ENCODE data around the gene NFIA. TPM values are rescaled to one million over a fixed set of nuclear protein-coding genes. Genes with fewer than 3 reads are reported as not detected.

Gene NFIA
- polyA plus RNA-seq: 9.6 TPM
- long read RNA-seq, donor 1: 0 reads
- long read RNA-seq, donor 2, partial matches to known transcripts: 0 of 3 reads
- long read RNA-seq, donor 2, other reads (novel, unspliced or antisense): 0 of 3 reads
- long read RNA-seq, donor 3: 0 reads
- long read RNA-seq, donor 4: 0 reads
- long read RNA-seq, donor 5, full-length matches to known transcripts: 2 of 2 reads
- long read RNA-seq, donor 5, partial matches to known transcripts: 0 of 2 reads
- long read RNA-seq, donor 5, other reads (novel, unspliced or antisense): 0 of 2 reads
- long read RNA-seq, donor 6, full-length matches to known transcripts: 1 of 1 reads
- long read RNA-seq, donor 6, partial matches to known transcripts: 0 of 1 reads
- long read RNA-seq, donor 6, other reads (novel, unspliced or antisense): 0 of 1 reads
- long read RNA-seq, donor 7, full-length matches to known transcripts: 3 of 3 reads
- long read RNA-seq, donor 7, partial matches to known transcripts: 0 of 3 reads
- long read RNA-seq, donor 7, other reads (novel, unspliced or antisense): 0 of 3 reads
- long read RNA-seq, donor 8, full-length matches to known transcripts: 1 of 1 reads
- long read RNA-seq, donor 8, partial matches to known transcripts: 0 of 1 reads
- long read RNA-seq, donor 8, other reads (novel, unspliced or antisense): 0 of 1 reads
- long read RNA-seq, donor 9, full-length matches to known transcripts: 2 of 9 reads
- long read RNA-seq, donor 9, partial matches to known transcripts: 7 of 9 reads
- long read RNA-seq, donor 9, other reads (novel, unspliced or antisense): 0 of 9 reads
- long read RNA-seq, donor 10, full-length matches to known transcripts: 4 of 4 reads
- long read RNA-seq, donor 10, partial matches to known transcripts: 0 of 4 reads
- long read RNA-seq, donor 10, other reads (novel, unspliced or antisense): 0 of 4 reads
- long read RNA-seq, donor 11, full-length matches to known transcripts: 1 of 1 reads
- long read RNA-seq, donor 11, partial matches to known transcripts: 0 of 1 reads
- long read RNA-seq, donor 11, other reads (novel, unspliced or antisense): 0 of 1 reads

DNA sequence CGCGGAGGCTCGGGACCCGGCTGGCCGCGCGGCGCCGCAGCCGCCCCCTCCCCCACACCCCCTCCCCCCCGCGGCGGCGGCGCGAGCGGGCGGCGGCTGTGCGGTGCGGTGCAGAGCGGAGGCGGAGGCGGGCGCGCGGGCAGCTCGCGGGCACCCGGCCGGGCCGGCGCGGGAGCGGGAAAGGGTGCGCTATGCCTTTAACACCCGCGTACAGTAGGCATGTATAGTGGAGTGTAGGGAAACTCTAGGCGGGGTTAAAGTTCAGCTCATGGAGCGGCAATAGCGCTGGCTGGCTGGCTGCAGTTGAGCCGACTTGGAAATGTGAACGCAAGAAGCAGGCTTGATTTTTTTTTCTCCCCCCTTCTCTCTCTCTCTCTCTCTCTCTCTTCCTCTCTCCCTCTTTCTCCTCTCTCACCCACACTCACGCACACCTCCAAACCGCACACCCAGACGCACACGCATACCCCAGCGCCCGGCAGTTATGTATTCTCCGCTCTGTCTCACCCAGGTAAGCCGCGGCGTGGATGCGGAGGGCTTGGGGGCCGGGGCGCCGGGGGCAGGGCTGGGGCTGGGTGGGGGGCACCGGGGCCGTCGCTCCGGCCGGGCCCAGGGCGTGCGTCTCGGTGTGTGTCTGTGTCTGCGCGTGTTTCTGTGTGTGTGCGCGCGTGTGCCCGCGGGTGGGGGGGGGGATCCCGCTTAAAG lies at the start of gene NFIA:
Gene NFIA (plus strand): TSS at position 251 of the 702 bp plus-strand sequence.
- 0% methylated on average over 1 of the region's 73 CpGs for WGBS (ENCODE audit: insufficient coverage, low lambda C conversion rate)
- Histone ChIP-seq H3K27ac (ENCODE audit: low read length) (peak within 1 kb of the TSS; percentile 68), H3K4me3 (ENCODE audit: low read length) (peak within 1 kb of the TSS; percentile 83), H3K9me3 (ENCODE audit: control insufficient read depth, low read depth, low read length) (no peaks in the 10 kb centered on the region), H3K4me1 (ENCODE audit: control insufficient read depth, insufficient read depth, low read length) (peaks cover 27% of the 10 kb centered on the region), H3K36me3 (ENCODE audit: control insufficient read depth, insufficient read depth, low read length) (no peaks in the 10 kb centered on the region), H3K27me3 (ENCODE audit: control insufficient read depth, insufficient read depth, low read length) (no peaks in the 10 kb centered on the region)
- peak; percentile 63 to 88 for DNase-seq

DNA sequence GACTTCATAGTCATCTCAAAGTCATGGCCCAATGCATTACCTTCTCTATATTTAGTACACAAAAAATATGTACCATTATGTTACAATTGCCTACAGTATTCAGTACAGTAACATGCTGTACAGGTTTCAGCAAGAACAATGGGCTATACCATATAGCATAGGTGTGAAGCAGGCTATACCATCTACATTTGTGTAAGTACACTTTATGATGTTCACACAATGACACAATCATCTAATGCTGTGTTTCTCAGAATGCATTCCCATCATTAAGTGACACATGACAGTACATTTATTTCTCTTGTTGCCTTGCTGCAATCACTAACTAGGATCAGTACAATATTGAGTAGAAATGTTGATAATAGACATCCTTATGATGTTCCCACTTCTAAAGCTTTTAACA lies 46.5 kb upstream of the NFIA start:
- H3K4me3 ChIP-seq (ENCODE audit: low read length): no peak overlapping the region
- H3K36me3 ChIP-seq (ENCODE audit: control insufficient read depth, insufficient read depth, low read length): no peaks in the 10 kb centered on the region
- no peaks in the 10 kb centered on the region for H3K9me3 ChIP-seq (ENCODE audit: control insufficient read depth, low read depth, low read length)
- H3K27ac ChIP-seq (ENCODE audit: low read length): no peak overlapping the region
- H3K27me3 ChIP-seq (ENCODE audit: control insufficient read depth, insufficient read depth, low read length): no peaks in the 10 kb centered on the region
- no peak for DNase-seq
- no peaks in the 10 kb centered on the region for H3K4me1 ChIP-seq (ENCODE audit: control insufficient read depth, insufficient read depth, low read length)

DNA sequence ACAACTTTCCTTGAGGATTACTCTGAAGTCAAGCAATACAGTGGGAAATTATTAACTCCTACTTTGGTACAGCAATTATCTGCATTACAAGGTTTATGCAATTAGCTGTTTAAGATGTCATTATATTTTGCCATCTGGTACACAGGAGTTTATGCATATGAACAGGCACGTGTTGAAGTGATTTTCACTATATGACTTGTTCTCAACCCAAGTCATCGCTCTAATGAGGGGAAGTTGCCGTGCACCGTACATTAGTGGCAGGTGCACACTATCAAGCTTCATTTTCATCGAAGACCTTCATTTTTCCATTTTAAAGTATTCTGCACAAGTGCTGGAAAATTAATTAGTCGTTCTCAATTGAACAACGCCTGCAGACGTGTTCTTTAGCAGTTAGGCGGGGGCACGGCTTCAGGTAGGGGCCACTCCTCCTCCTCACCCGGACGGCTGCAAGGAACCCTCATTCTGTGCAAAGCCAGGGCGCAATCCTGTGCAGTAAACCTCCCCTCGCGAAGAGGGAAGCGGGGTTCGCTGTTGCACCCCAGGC lies 39.8 kb upstream of the NFIA start:
- peak overlapping the region; percentile 60 for H3K4me3 ChIP-seq (ENCODE audit: low read length)

DNA sequence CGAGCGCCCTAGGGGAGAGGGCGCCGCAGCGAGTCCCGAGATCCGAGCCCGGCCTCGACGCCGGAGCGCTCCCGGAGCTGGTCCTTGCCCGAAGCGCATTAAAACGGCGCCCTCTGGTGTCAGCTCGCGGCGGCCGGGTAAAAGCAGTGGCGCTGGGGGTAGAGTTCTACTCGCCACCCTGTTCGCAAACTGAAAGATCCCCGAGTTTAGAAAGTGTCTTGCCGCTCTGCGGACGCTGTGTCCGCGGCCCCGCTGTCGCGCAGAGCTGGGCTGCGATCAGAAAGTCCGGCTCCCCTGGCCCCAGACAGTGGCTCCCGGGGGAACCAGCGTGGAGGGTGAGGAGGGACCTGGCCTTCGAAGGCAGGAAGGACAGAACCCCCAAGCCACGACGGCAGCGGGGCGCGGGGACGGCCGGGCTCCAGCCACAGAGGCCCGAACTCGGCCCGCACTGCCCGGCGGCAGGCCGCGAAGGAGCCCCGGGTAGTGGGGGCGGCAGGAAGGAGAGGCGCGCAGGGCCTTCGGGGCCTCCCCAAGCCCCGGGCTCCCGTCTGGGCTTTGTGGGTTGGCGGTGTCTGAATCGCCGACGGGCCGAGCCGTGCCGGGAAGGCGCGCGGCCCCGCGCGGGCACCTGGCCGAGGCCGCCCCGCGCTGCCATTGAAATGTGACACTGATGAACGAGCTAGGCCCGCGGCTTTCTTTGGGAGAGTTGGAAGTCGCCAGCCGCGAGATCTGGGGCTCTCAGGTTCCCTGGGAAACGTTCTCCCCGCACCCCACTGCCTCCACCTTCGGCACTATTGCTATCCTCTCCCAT lies 39.1 kb upstream of the NFIA start:
- H3K27ac ChIP-seq (ENCODE audit: low read length): no peak overlapping the region
- no peaks in the 10 kb centered on the region for H3K36me3 ChIP-seq (ENCODE audit: control insufficient read depth, insufficient read depth, low read length)
- peaks cover 9% of the 10 kb centered on the region for H3K27me3 ChIP-seq (ENCODE audit: control insufficient read depth, insufficient read depth, low read length)
- peak overlapping the region; percentile 60 for H3K4me3 ChIP-seq (ENCODE audit: low read length)
- no CpG with 5 or more reads among the region's 85 CpGs for WGBS (ENCODE audit: insufficient coverage, low lambda C conversion rate)
- H3K9me3 ChIP-seq (ENCODE audit: control insufficient read depth, low read depth, low read length): no peaks in the 10 kb centered on the region
- peak; percentile 73 to 86 for DNase-seq
- H3K4me1 ChIP-seq (ENCODE audit: control insufficient read depth, insufficient read depth, low read length): peaks cover 6% of the 10 kb centered on the region

More for the DNA sequence above, 39.8 kb upstream of the NFIA start:
- Histone ChIP-seq H3K4me1 (ENCODE audit: control insufficient read depth, insufficient read depth, low read length) (peaks cover 6% of the 10 kb centered on the region), H3K27ac (ENCODE audit: low read length) (no peak overlapping the region), H3K9me3 (ENCODE audit: control insufficient read depth, low read depth, low read length) (no peaks in the 10 kb centered on the region), H3K27me3 (ENCODE audit: control insufficient read depth, insufficient read depth, low read length) (peaks cover 9% of the 10 kb centered on the region), H3K36me3 (ENCODE audit: control insufficient read depth, insufficient read depth, low read length) (no peaks in the 10 kb centered on the region)
- DNase-seq: no peak
- no CpG with 5 or more reads among the region's 17 CpGs for WGBS (ENCODE audit: insufficient coverage, low lambda C conversion rate)

DNA sequence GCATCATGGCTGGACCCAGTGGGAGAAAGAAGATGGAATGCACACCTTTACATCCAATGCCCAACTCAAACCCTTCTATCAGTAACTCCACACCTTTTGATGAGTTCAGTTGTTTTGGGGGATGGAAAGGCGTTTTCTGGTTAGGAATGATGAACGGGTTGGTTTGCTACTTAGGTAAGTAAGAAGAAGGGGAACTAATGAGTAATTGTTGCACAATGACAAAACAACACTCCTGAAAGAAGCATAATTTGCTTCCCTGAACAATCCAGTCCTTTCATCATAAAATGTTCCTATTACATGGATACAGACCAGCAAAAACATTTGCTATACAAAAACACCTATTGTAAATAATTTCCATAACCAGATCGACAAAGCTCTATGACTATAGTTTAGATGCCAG lies 35.9 kb upstream of the NFIA start:
- H3K27ac ChIP-seq (ENCODE audit: low read length): no peak overlapping the region
- DNase-seq: no peak
- peaks cover 9% of the 10 kb centered on the region for H3K4me1 ChIP-seq (ENCODE audit: control insufficient read depth, insufficient read depth, low read length)
- H3K9me3 ChIP-seq (ENCODE audit: control insufficient read depth, low read depth, low read length): no peaks in the 10 kb centered on the region
- peaks cover 18% of the 10 kb centered on the region for H3K27me3 ChIP-seq (ENCODE audit: control insufficient read depth, insufficient read depth, low read length)
- no peak overlapping the region for H3K4me3 ChIP-seq (ENCODE audit: low read length)
- WGBS (ENCODE audit: insufficient coverage, low lambda C conversion rate): 100% methylated on average over 1 of the region's 3 CpGs
- no peaks in the 10 kb centered on the region for H3K36me3 ChIP-seq (ENCODE audit: control insufficient read depth, insufficient read depth, low read length)

DNA sequence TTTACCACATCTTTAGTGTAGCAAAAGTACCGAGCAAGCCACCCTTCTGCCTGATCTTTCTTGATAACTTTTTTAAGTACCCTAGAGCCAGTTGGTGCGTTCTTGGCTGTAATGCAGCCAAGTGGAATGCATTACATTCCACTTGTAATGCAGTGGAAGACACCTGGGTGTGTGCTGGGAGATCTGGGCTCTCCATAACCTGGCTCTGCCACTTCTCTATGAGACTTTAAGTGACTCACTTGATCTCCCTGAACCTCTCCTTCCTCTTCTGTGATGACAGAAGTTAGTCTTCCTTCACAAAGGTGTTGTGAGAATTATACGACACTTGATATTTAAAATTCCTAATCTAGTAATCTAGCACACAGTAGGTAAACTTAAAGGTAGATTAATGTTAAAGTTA lies 35.3 kb upstream of the NFIA start:
- Histone ChIP-seq H3K27me3 (ENCODE audit: control insufficient read depth, insufficient read depth, low read length) (peaks cover 24% of the 10 kb centered on the region), H3K36me3 (ENCODE audit: control insufficient read depth, insufficient read depth, low read length) (no peaks in the 10 kb centered on the region), H3K27ac (ENCODE audit: low read length) (no peak overlapping the region), H3K4me3 (ENCODE audit: low read length) (no peak overlapping the region), H3K4me1 (ENCODE audit: control insufficient read depth, insufficient read depth, low read length) (peaks cover 9% of the 10 kb centered on the region), H3K9me3 (ENCODE audit: control insufficient read depth, low read depth, low read length) (no peaks in the 10 kb centered on the region)
- DNase-seq: no peak
- WGBS (ENCODE audit: insufficient coverage, low lambda C conversion rate): 100% methylated on average over 1 of the region's 3 CpGs

DNA sequence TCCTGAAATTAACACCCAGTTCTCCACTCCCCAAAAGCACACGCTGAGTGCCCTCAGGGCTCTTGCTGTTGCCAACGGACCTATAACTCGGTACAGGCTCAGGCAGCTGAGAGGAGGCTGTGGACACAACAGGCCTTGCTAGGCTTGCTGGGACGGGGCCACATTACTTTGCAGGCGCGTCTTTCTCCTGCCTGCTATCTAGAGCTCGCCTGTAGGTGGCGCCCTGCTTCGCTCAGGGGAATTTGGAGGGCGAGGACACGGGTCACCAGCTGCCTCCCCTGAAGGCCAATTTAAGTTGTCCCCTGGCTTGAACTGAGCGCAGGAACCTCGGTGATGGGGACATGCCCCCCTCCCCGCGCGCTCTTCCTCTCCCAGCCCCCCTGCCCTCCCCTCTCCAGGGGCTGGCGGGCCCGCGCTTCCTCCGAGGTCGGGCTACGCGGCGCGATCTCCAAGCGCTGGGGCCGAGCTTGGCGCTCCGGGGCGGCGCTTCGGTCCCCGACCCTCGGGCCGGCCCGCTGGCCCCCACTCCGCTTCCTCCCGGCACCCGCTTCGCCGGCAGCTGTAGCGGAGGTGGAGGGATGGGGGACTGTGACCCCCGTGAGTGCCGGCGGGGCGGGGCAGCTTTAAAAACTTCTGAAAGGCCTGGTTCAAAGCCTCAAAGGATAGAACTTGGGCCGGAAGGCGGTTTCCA lies 32.4 kb upstream of the NFIA start:
- Histone ChIP-seq H3K27me3 (ENCODE audit: control insufficient read depth, insufficient read depth, low read length) (peaks cover 36% of the 10 kb centered on the region), H3K36me3 (ENCODE audit: control insufficient read depth, insufficient read depth, low read length) (no peaks in the 10 kb centered on the region), H3K4me3 (ENCODE audit: low read length) (peak overlapping the region; percentile 73), H3K27ac (ENCODE audit: low read length) (peak overlapping the region; percentile 41), H3K4me1 (ENCODE audit: control insufficient read depth, insufficient read depth, low read length) (peaks cover 15% of the 10 kb centered on the region), H3K9me3 (ENCODE audit: control insufficient read depth, low read depth, low read length) (no peaks in the 10 kb centered on the region)
- DNase-seq: peak; percentile 81 to 87
- no CpG with 5 or more reads among the region's 48 CpGs for WGBS (ENCODE audit: insufficient coverage, low lambda C conversion rate)

DNA sequence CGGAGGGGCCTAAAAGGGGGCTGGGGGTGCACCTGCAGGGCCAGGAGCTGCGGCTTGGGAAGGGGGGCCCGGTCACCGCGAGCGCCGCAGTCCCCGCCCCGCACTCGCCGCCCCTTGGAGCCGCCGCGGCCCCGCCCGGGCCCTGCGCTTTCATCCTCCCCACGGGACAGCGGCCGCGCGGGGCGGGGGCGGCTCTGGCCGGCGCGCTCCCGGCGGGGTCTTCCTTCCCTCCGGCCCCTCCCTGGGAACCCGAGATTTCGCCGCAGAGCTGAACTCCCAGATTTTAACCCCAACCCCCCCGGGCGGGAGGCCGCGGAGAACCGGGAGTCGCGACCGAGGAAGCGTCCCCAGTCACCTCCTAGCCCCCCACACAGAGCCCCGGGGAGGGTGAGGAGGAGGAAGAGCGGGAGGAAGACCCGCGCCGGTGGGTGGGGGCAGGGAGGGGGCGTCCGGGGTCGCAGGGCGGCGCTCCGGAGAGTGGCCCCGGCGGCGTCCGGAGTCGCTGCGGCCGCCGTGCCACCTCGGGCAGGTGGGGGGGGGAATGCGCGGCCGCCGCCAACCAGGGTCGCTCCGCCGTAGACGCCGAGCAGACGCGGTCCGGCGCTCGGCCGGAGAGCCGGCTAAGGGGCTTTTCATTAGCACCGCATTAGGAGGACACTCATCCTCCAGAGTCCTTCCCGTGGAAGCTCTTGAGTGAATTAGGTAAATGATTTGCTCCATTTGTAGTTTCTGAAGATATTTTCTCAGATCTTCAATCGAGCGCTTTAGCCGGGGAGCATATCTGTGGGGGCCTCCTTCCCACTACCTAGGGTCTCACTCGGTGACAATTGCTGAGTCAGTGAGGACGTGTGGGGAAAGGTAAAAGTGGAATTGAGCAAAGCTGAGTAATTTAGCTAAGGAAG lies 31.6 kb upstream of the NFIA start:
- Histone ChIP-seq H3K4me1 (ENCODE audit: control insufficient read depth, insufficient read depth, low read length) (peaks cover 23% of the 10 kb centered on the region), H3K27me3 (ENCODE audit: control insufficient read depth, insufficient read depth, low read length) (peaks cover 36% of the 10 kb centered on the region), H3K36me3 (ENCODE audit: control insufficient read depth, insufficient read depth, low read length) (no peaks in the 10 kb centered on the region), H3K9me3 (ENCODE audit: control insufficient read depth, low read depth, low read length) (no peaks in the 10 kb centered on the region), H3K27ac (ENCODE audit: low read length) (peak overlapping the region; percentile 41), H3K4me3 (ENCODE audit: low read length) (peak overlapping the region; percentile 73)
- WGBS (ENCODE audit: insufficient coverage, low lambda C conversion rate): 7% methylated on average over 5 of the region's 85 CpGs
- DNase-seq: peak in 1 of 2 donors; percentile 55

Data from large intestine (tissue), 12 donors.